Fibroblast of pulmonary artery (primary cell): ENCODE results near the gene TMPRSS4.

Experiments
- DNase-seq: peaks from one replicate; pipeline ENCODE4 v3.0.0-alpha.2; 2010; ENCODE audit warnings: low read depth
- H3K4me3 ChIP-seq: replicated peaks from 2 replicates; pipeline ENCODE4 v1.5.1; 2011; ENCODE audit warnings: low read depth, mild to moderate bottlenecking, control low read depth, low read length, moderate library complexity
- TF ChIP-seq, protein P1 (sequence below): IDR thresholded peaks from 2 replicates; pipeline ENCODE4 v1.5.1; 2011; ENCODE audit warnings: mild to moderate bottlenecking, control low read depth, low read length, inconsistent platforms; ENCODE audit errors: missing control alignments

TMPRSS4 gene

DNA sequence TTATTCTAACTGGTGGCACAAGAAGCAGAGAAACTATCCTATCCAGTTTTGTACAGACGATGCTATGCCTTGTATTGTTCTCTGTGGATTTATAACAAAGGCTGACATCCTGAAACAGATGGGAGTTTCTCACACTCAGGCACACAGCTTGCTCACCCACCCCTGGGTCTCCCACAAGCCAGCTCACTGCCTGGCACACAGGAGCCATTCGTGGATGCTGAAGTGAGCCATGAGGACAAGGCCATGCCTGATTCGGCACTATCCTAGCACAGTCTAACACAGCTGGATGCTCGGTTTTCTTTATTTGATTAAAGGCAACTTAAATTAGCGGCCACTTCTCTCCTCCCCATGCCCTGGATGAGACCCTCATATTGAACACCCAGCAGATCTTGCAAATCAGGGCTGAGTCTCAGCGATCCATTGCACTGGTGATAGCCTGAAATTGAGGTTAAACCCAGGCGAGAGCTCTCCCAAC is 25.7 kb upstream of the TMPRSS4 start:
- no peak overlapping the region for H3K4me3 ChIP-seq
- DNase-seq: no peak
- TF ChIP-seq, protein P1, sequence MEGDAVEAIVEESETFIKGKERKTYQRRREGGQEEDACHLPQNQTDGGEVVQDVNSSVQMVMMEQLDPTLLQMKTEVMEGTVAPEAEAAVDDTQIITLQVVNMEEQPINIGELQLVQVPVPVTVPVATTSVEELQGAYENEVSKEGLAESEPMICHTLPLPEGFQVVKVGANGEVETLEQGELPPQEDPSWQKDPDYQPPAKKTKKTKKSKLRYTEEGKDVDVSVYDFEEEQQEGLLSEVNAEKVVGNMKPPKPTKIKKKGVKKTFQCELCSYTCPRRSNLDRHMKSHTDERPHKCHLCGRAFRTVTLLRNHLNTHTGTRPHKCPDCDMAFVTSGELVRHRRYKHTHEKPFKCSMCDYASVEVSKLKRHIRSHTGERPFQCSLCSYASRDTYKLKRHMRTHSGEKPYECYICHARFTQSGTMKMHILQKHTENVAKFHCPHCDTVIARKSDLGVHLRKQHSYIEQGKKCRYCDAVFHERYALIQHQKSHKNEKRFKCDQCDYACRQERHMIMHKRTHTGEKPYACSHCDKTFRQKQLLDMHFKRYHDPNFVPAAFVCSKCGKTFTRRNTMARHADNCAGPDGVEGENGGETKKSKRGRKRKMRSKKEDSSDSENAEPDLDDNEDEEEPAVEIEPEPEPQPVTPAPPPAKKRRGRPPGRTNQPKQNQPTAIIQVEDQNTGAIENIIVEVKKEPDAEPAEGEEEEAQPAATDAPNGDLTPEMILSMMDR: no peak

DNA sequence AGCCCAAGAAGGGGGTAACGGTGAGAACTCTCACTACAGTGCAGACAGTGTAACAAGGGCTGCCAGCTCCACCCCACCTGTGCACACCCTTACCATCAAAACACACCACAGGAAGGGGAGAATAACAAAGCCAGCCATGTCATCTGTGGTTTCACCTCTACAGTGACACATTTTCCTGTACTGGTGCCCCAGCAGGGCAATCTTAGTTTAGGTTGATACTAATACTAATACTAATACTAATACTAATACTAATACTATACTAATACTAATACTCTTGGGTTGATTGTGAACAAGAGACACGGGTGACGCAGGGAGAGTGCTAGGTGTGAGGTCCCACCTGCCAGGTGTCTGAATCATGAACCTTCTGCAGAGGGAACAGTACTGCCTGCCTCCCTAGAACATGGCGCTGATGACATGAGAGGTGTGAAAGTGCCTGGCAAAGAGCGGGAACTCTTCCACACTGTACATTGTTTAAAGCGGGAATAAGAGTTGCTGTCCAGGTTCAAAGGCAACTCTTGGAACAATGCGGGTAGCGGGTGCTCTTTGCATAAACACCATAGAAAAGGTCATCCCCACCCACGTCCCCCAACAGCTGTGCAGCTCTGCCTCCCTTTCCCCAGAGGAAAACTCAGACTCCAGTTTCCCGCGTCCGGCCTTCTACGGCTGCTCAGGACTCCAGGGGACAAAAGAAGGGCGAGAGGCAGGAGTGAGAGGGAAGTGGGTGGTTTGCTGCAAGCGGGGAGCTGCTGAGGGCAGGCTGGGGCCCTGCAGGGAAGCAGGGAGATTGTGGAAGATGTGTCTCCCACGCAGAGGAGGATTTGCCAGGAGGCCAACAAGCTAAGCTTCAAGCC is 25.0 kb upstream of the TMPRSS4 start:
- TF ChIP-seq, protein P1: no peak
- no peak overlapping the region for H3K4me3 ChIP-seq
- no peak for DNase-seq

DNA sequence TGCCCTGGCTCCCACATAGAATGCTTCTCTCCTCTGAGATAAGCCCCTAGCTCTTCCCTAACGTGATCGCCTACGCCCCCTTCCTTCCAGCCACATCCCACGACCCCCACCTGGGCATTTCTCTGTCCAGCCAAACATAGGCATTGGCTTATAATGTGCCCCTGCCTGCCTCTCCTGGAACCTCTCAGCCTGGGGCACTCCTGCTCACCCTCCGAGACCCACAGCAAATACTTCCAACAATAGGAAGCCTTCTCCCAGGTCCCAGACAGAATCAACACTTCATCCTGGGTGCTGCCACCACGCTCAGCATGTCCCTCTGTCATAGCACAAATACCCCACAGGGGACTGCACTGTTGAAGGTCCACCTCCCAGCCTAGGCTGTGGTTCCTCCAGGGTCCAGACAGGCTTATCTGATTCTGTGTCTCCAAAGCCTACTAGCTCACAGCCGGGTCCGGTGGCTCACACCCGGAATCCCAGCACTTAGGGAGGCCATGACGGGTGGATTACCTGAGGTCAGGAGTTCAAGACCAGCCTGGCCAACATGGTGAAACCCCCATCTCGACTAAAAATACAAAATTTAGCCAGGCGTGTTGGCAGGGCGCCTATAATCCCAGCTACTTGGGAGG is 24.2 kb upstream of the TMPRSS4 start:
- DNase-seq: no peak
- TF ChIP-seq, protein P1: no peak

DNA sequence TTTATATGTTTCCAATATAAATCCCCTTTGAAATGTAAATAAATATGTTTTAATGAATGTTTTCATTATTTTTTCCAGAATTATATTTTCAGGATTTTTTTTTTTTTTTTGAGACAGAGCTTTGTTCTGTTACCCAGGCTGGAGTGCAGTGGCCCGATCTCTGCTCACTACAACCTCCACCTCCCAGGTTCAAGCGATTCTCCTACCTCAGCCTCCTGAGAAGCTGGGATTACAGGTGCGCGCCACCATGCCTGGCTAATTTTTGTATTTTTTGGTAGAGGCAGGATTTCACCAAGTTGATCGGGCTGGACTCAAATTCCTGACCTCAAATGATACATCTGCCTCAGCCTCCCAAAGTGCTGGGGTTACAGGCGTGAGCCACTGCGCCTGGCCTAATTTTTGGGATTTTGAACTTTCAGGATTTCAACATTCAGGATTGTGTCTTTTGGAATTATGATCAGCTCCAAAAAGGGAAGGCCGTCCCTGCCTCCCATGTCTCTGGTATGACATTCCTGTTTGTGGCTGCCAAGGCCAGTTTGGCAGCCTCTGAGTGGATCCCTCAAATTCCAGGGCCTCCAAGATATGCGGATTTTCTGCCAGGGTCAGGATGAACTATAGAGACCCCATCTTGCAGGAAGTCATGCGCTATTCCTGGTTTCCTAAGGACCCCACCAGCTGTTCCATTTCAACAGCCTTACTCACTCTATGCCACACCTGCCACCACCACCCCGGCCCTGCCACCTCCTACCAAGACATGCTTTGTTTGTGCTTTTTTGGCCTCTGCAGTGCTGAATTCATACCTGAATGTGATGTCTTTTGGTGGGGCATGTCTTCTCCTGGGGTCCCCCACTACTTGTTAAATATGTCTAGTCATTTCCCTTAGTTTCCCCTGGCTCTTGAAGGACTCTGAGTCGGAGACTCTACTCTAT is 21.9 kb upstream of the TMPRSS4 start:
- DNase-seq: no peak
- TF ChIP-seq, protein P1: no peak
- no peak overlapping the region for H3K4me3 ChIP-seq

More for the DNA sequence above, 24.2 kb upstream of the TMPRSS4 start:
- H3K4me3 ChIP-seq: no peak overlapping the region

DNA sequence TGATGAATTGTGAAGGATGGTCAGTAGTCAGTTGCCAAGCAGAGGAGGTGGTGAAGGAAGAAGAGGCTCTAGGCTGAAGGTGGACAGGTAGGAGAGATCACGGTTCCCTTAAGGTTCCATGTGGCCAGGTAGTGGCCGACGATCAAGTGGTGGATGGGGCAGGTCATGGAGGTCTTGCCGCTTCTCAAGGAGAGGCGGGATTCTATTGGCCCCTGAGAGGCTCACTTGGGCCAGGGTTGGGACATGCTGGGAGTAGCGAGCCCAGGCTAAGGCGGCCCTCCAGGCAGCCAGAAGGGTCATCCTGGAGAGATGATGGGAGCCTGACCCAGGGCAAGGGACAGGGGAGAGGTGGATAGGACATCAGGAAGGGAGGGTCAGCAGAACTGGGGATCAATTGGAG is 20.9 kb upstream of the TMPRSS4 start:
- DNase-seq: no peak
- TF ChIP-seq, protein P1: no peak
- H3K4me3 ChIP-seq: no peak overlapping the region

DNA sequence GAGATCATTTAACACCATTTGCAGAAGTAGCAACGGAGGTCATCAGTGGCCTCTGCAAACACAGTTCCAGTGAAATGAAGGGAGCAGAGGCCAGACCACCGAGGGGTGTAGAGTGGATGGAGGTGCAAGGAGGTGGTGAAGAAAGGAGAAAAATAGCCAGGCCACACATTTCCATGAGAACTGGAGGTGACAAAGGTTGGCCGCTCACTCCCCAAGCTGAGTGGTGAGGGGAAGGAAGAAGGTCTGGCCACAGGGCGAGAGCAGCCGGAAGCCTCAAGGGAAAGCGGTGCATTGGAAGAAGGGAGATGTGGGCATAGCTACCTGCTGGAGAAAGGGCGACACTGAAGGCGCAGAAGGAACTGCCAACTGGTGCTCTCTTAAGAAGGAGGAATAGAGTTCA is 20.1 kb upstream of the TMPRSS4 start:
- DNase-seq: no peak
- no peak overlapping the region for H3K4me3 ChIP-seq
- TF ChIP-seq, protein P1: no peak
